SH-SY5Y (cell line): Measurements from ENCODE around the gene FAT3.

Experiments used
- GATA2 ChIP-seq: IDR thresholded peaks from 2 replicates; pipeline ENCODE4 v1.6.1; 2011; ENCODE audit warnings: mild to moderate bottlenecking, low read depth, low read length
- GATA3 ChIP-seq: IDR thresholded peaks from 2 replicates; pipeline ENCODE4 v1.6.1; 2011; ENCODE audit warnings: low read depth, mild to moderate bottlenecking, low read length, moderate library complexity

GRCh38 chr11:92246630-92247029 is 22.0 kb downstream of the FAT3 start:
- no peak for TF ChIP-seq GATA3
- no peak for TF ChIP-seq GATA2
